NCI-H510A treated with DMSO at 0.1 percent for 48 hours (cell line): ENCODE data around the gene EEPD1.

Source experiments
- DNase-seq: peaks from one replicate; lab custom pipeline; 2025; lab: John Stamatoyannopoulos, UW

EEPD1 gene

DNA sequence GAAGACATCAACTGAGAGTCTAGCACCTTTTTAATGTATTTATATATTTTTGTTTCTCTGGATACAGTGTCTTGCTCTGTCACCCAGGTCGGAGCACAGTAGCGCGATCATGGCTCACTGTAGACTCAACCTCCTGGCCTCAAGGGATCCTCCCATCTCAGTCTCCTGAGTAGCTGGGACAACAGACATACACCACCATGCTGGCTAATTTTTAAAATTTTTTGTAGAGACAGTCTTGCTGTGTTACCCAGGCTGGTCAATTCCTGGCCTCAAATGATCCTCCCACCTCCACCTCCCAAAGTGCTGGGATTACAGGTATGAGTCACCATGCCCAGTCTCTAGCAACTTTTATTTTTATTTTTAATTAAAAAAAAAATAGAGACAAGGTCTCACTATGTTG is 185.2 kb downstream of the EEPD1 start:
- no peak for DNase-seq

DNA sequence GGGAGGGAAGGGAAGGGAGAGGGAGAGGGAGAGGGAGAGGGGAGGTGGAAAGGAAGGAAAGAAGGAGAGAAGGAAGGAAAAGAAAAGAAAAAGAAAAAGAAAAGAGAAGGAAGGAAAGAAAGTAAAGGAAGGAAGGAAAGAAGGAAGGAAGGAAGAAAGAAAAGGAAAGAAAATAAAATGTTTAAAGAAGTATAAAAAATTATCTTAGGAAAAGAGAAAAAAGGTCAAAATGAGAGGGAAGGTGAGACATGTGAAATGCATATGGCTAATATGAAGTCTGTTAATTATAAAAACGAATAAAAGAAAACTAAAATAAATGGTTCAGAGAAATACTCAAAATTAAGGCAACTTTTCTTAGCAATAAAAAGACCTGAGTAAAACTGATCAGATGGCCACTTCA is 190.5 kb downstream of the EEPD1 start:
- no peak for DNase-seq

DNA sequence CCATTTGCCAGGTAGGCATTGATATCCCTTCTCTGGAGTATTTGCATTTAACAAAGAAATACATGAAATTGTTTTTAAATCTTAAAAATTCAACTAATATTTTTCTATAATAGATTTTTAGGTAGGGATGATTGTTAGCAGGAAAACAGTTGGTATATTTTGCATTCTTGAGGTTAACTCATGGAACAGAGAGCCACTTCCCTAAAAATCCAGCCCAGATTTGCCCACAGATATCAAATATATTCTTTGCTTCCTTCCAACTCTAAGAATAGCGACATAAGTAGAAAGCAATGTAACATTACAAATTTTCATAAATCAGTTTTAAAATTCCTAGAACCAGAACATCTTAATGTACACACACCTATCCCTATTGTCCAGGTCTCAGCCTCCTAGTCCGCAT is 191.6 kb downstream of the EEPD1 start:
- DNase-seq: no peak

DNA sequence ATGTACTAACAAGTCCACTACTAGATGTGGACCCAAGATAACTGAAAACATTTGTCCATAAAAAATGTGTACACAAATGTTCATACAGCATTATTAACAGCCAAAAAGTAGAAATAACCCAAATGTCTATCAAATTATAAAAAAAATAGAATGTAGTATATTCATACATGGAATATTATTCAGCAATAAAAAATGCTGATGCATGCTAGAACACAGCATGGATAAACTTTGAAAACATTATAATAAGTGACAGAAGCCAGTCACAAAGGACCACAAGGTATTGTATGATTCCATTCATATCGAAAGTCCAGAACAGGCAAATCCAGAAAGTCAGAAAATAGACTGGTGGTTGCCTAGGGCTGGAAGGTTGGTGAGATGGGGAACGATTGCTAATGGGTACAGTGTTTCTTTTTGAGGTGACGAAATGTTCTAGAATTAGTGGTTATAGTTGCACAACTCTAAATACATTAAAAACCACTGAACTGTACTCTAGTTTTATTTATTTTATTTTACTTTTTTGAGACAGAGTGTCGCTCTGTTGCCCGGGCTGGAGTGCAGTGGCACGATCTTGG is 193.3 kb downstream of the EEPD1 start:
- DNase-seq: no peak

DNA sequence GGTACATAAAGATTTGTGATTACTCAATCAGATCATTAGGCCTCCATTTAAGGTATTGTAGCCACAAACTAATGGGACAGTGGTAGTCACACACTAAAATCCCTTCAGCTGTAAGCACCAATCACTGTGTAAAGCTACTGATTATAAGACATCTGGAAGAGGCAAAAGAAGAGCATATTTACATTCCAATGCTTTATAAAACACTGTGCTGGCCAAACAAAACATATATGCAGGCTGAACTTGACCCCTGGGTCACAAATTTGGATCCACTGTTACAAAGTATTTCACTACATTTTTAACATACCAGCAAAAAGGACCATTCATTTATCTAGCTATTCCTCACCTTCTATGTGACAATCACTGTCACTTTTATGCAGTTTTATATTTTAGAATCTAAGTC is 195.2 kb downstream of the EEPD1 start:
- DNase-seq: no peak

DNA sequence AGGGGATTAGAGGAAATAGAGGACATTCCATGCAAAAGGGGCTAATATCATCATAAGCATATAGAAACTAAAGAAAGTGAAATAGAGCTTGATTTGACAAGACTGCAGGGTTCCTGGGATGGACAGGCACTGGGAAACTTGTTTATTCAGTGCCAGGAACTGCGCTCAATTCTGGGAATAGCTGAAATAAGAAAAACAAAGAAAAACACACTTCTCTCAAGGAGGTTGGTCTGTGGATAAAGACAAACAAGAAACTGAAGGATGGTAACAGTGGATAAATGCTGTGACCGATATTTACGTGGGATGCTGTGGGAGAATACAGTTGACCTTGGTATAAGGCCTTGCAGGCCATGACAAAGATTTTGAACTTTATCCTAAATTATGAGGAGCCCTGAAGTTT is 195.7 kb downstream of the EEPD1 start:
- DNase-seq: no peak

DNA sequence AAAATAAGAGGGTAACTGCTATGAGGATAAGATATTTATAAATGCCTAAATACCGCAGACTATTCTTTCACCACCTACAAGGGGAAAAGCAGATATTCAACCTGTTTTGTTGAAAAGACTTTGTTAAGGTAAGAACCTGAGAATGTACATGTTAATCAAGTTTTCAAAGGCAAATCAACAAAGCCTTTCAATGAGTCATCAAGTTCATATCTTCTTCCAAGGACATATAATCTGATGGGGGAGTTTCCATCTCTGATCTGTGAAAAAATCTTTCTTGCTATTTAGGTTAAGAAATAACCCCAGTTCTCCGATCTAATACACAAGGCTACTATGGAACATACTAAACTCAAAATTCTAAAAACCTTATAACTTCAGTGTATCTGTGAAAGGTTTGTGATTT is 196.6 kb downstream of the EEPD1 start:
- no peak for DNase-seq
